ENCODE data around the gene DZIP3.

DNA sequence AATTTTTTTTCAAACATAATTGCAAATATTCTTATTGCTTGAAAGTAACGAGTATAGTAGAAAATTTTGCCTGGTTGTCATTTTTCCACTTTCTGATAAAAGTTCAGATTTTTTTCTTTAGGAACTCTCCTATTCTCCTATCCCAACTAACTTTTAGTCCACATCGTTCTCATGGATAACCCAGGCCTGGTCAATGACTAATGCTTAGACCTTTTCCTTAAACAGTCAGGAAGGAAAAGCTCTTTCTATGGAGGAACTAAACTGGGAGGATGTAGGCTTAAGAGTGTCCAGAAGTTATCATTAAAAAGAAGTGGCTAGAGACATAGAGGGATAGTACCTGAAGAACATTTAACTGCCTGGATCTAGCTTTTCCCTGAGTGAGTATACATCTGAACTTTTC is 27.0 kb upstream of the DZIP3 start:
- TF ChIP-seq, protein P1, sequence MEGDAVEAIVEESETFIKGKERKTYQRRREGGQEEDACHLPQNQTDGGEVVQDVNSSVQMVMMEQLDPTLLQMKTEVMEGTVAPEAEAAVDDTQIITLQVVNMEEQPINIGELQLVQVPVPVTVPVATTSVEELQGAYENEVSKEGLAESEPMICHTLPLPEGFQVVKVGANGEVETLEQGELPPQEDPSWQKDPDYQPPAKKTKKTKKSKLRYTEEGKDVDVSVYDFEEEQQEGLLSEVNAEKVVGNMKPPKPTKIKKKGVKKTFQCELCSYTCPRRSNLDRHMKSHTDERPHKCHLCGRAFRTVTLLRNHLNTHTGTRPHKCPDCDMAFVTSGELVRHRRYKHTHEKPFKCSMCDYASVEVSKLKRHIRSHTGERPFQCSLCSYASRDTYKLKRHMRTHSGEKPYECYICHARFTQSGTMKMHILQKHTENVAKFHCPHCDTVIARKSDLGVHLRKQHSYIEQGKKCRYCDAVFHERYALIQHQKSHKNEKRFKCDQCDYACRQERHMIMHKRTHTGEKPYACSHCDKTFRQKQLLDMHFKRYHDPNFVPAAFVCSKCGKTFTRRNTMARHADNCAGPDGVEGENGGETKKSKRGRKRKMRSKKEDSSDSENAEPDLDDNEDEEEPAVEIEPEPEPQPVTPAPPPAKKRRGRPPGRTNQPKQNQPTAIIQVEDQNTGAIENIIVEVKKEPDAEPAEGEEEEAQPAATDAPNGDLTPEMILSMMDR (IDR thresholded peaks at IDR 0.05): no peak
- TF ChIP-seq POLR2A (IDR thresholded peaks at IDR 0.05): no peak

Measured in testis (tissue), 2 donors.